K562 (cell line): ENCODE measurements around the gene SKA3.

Experiments
- HMGN3 ChIP-seq: IDR thresholded peaks from 2 replicates; pipeline ENCODE4 v1.6.1; 2011; ENCODE audit warnings: borderline replicate concordance, low read depth, mild to moderate bottlenecking, mixed read lengths, low read length; ENCODE audit not compliant: insufficient read length; ENCODE audit errors: extremely low read depth
- JUND ChIP-seq, 2 experiments: IDR thresholded peaks; 2 replicates in 1 of 2; 3 replicates in 1 of 2; pipeline ENCODE4 v1.6.1; 2011; ENCODE audit warnings: borderline replicate concordance in 2 of 2, low read depth in 2 of 2, low read length in 2 of 2, improper control_type of control experiment in 1 of 2, missing biosample characterization in 1 of 2, missing genetic modification characterization in 1 of 2, missing genetic modification reagents in 1 of 2
- RBM14 ChIP-seq: fragments of 200-400 bp; formaldehyde crosslinking; IDR thresholded peaks from 2 replicates; pipeline ENCODE4 v1.6.1; 2018; ENCODE audit warnings: low read depth, mild to moderate bottlenecking, low read length, moderate library complexity, borderline replicate concordance; ENCODE audit not compliant: insufficient read depth
- TCF7L2 ChIP-seq: fragments of 150-350 bp; IDR thresholded peaks from 2 replicates; pipeline ENCODE4 v1.6.1; 2016; ENCODE audit warnings: low read depth, mild to moderate bottlenecking, low read length, moderate library complexity
- TF ChIP-seq, protein P1 (sequence below): fragments of 450-650 bp; formaldehyde crosslinking; IDR thresholded peaks from 2 replicates; pipeline ENCODE4 v1.4.0; 2022; ENCODE audit warnings: mild to moderate bottlenecking, moderate library complexity
- TF ChIP-seq, protein P2 (sequence below), 2 experiments: fragments of 450-650 bp; IDR thresholded peaks; 2 replicates each; pipeline ENCODE4 v1.6.1; 2016

DNA sequence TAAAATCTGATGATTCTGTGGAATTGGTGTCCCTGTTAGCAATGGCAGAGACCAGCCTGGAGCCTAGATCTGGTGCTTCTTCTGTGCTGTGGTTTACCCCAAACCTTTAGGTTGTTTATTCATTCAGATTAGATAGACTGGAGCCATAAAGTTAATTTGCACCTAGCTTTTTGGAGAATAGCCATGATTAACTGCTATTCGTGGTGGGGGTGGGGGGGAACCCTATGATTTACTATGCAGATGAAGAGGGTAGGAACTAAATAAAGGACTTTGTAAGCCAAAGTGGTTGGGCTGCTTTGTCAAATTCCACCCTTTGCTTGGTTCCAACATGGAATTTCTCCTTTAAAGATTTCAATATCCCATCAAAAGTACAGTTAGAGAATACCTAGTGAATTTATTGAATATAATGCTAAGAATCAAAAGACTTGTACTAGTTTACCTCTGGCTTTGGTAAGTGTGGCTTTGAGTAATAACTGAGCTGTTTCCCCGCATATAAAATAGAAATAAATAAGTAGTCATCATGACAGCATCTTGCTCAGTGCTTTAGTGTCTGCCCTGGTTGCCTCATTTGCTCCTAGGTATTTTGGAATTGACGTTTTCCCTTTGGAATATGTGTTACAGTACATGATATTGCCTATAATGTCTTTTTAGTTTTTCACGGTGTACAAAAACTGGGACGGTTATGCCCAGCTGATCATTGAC lies 27.6 kb downstream of the SKA3 start:
- TF ChIP-seq, protein P1, sequence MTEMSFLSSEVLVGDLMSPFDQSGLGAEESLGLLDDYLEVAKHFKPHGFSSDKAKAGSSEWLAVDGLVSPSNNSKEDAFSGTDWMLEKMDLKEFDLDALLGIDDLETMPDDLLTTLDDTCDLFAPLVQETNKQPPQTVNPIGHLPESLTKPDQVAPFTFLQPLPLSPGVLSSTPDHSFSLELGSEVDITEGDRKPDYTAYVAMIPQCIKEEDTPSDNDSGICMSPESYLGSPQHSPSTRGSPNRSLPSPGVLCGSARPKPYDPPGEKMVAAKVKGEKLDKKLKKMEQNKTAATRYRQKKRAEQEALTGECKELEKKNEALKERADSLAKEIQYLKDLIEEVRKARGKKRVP = no peak
- no peak for TF ChIP-seq RBM14
- TF ChIP-seq JUND (IDR thresholded peaks at IDR 0.05; ENCODE audit: borderline replicate concordance, low read depth, low read length) = no peak
- TF ChIP-seq JUND (tag; IDR thresholded peaks at IDR 0.05; ENCODE audit: borderline replicate concordance, low read depth, low read length) = no peak
- TF ChIP-seq HMGN3 = no peak
- TF ChIP-seq, protein P2, sequence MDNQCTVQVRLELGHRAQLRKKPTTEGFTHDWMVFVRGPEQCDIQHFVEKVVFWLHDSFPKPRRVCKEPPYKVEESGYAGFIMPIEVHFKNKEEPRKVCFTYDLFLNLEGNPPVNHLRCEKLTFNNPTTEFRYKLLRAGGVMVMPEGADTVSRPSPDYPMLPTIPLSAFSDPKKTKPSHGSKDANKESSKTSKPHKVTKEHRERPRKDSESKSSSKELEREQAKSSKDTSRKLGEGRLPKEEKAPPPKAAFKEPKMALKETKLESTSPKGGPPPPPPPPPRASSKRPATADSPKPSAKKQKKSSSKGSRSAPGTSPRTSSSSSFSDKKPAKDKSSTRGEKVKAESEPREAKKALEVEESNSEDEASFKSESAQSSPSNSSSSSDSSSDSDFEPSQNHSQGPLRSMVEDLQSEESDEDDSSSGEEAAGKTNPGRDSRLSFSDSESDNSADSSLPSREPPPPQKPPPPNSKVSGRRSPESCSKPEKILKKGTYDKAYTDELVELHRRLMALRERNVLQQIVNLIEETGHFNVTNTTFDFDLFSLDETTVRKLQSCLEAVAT (IDR thresholded peaks at IDR 0.05) = no peak
- TF ChIP-seq TCF7L2 = no peak
